Bronchus fibroblast of lung (primary cell): Measurements from ENCODE around the gene MGAT1. TPM values are rescaled to one million over a fixed set of nuclear protein-coding genes. Genes with fewer than 3 reads are reported as not detected.

Experiments used
- total RNA-seq: library from RNA; depleted of rRNA; stranded (reverse); fragments of >200 nt; gene quantifications from 2 replicates; pipeline ENCODE4 v1.2.3, GENCODE V29; 2015

MGAT1 gene
- 105 and 107 TPM in 2 replicates for total RNA-seq

GRCh38 chr5:180802325-180803180 lies at the start of gene MGAT1:
Gene MGAT1, minus strand, starts transcription at chr5:180802806. Its CDS starts 9,835 bp downstream, at chr5:180792971.

GRCh38 chr5:180739958-180740357 lies 62.6 kb downstream of the MGAT1 start, which contains the start of gene OR2Y1:
Gene OR2Y1, minus strand, starts transcription at chr5:180740058. Its CDS starts 0 bp downstream, at chr5:180740058.

Other genes with a start within 250 kb of the MGAT1 start
- gene SCGB3A1, start 211.3 kb downstream of the MGAT1 start, total RNA-seq = not detected in 2 replicates
- under 0.01 and 0.45 TPM in 2 replicates for gene FLT4, start 153.2 kb downstream of the MGAT1 start, total RNA-seq
- gene OR2Y1, start 62.7 kb downstream of the MGAT1 start, total RNA-seq = not detected in 2 replicates
- 11.3 and 12.5 TPM in 2 replicates for gene ZFP62, start 58.5 kb upstream of the MGAT1 start, total RNA-seq
- not detected in 2 replicates for gene BTNL8, start 96.4 kb upstream of the MGAT1 start, total RNA-seq
- not detected in 2 replicates for gene BTNL3, start 186.0 kb upstream of the MGAT1 start, total RNA-seq
- gene BTNL9, start 237.5 kb upstream of the MGAT1 start, total RNA-seq = not detected in 2 replicates